ENCODE data around the gene BCKDHB.

DNA sequence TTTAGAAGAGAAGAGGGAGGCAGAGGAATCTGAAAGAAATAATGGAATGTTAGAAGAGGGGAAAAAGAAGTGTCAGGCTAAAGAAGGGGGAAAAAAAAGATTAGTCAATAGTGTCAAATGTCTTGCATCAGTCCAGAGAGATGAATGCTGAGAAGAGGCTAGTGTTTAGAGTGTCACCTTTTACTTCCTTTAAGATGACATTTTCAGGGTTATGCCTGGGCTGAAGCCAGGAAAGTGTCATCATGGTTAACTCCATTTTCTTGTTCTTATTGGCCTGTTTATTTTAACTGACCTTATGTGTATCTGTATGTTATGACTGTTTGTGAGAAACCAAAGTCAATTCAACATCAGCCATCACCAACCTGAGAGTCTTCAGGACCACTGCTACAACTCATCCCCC is 15.0 kb upstream of the BCKDHB start:
- TF ChIP-seq CTCF (IDR thresholded peaks at IDR 0.05) (no peak), HDAC2 (IDR thresholded peaks at IDR 0.05) (no peak), HOXA7 (CRISPR knock-in tag; IDR thresholded peaks at IDR 0.05) (no peak), CHD4 (IDR thresholded peaks at IDR 0.05; ENCODE audit: borderline replicate concordance) (no peak), RAD21 (conservative IDR thresholded peaks at IDR 0.05 in 1 of 2, IDR thresholded peaks at IDR 0.05 in 1 of 2) (no peak), FOSL2 (IDR thresholded peaks at IDR 0.05) (no peak), FOSL2 (CRISPR knock-in tag; IDR thresholded peaks at IDR 0.05) (no peak)
- TF ChIP-seq, protein P1, sequence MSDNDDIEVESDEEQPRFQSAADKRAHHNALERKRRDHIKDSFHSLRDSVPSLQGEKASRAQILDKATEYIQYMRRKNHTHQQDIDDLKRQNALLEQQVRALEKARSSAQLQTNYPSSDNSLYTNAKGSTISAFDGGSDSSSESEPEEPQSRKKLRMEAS (IDR thresholded peaks at IDR 0.05), result no peak

All from A549 (cell line).